A549 (cell line): ENCODE data around the gene SCTR. TPM values are rescaled to one million over a fixed set of nuclear protein-coding genes. Genes with fewer than 3 reads are reported as not detected.
A peak's percentile ranks its signal among the peaks of the same experiment; 100 is the strongest.

Experiments
- ATAC-seq, 2 experiments: fragments of 200-7000 bp in 1 of 2; fragments of >200 bp in 1 of 2; cut with Nextera tagmentation in 1 of 2; cut with Tn5 transposase in 1 of 2; 3 replicates each; pipeline versions ENCODE4 v1.8.0 to v1.9.1; 2018 to 2020; ENCODE audit warnings: mild to moderate bottlenecking in 1 of 2, moderate library complexity in 1 of 2
- CTCF ChIA-PET: fragments of 300-600 bp; sonication (Branson Sonifier 250); formaldehyde crosslinking; extraction: SDS; loops from one replicate; lab custom pipeline; 2021; ENCODE audit warnings: antibody characterized with exemption, inconsistent platforms; lab: Yijun Ruan, JAX
- POLR2A ChIA-PET: fragments of 350-600 bp; formaldehyde crosslinking; extraction: SDS; loops from one replicate; lab custom pipeline; 2021; ENCODE audit warnings: antibody characterized with exemption, inconsistent platforms; lab: Yijun Ruan, JAX
- DNase-seq, 2 experiments: peaks; one replicate each; pipeline versions ENCODE4 v3.0.0 to v3.0.0-alpha.2; 2011 to 2016; ENCODE audit warnings: low read depth in 1 of 2, low spot score in 1 of 2
- FAIRE-seq: peaks from 2 replicates; lab custom pipeline; 2011; peaks lifted over from hg19 to GRCh38; lab: Jason Lieb, UNC
- H3K27ac ChIP-seq, 2 experiments: fragments of >200 bp; sonication (Bioruptor Twin); formaldehyde crosslinking; 3 replicates each; pipeline ENCODE4 v1.5.1; 2016 to 2017
- H3K4me1 ChIP-seq: fragments of >200 bp; sonication (Bioruptor Twin); formaldehyde crosslinking; 3 replicates; pipeline ENCODE4 v1.6.1; 2016
- H3K4me2 ChIP-seq: fragments of >200 bp; sonication (Bioruptor Twin); formaldehyde crosslinking; 3 replicates; pipeline ENCODE4 v1.6.1; 2016
- H3K4me3 ChIP-seq: fragments of >200 bp; sonication (Bioruptor Twin); formaldehyde crosslinking; 3 replicates; pipeline ENCODE4 v1.5.1; 2016
- H3K9me3 ChIP-seq: fragments of >200 bp; sonication (Bioruptor Twin); formaldehyde crosslinking; 3 replicates; pipeline ENCODE4 v1.6.1; 2016
- ATOH8 ChIP-seq: fragments of 250-450 bp; sonication (Bioruptor Pico); IDR thresholded peaks from 2 replicates; pipeline ENCODE4 v1.5.0; 2020; ENCODE audit warnings: low read depth, mild to moderate bottlenecking, moderate library complexity
- BHLHE40 ChIP-seq: IDR thresholded peaks from 2 replicates; pipeline ENCODE4 v1.6.1; 2012; ENCODE audit warnings: low read depth, low read length, inconsistent platforms
- CEBPB ChIP-seq, 2 experiments: fragments of >200 bp in 1 of 2; sonication (Bioruptor Twin) in 1 of 2; formaldehyde crosslinking in 1 of 2; IDR thresholded peaks; 2 replicates each; pipeline ENCODE4 v1.6.1; 2012 to 2016
- CHD4 ChIP-seq: fragments of 200-600 bp; sonication (generic); IDR thresholded peaks from 2 replicates; pipeline ENCODE4 v1.6.1; 2016; ENCODE audit warnings: antibody characterized with exemption, mild to moderate bottlenecking, borderline replicate concordance
- EHMT2 ChIP-seq: fragments of 200-600 bp; sonication (generic); IDR thresholded peaks from 2 replicates; pipeline ENCODE4 v1.6.1; 2016; ENCODE audit warnings: antibody characterized with exemption, low read depth, mild to moderate bottlenecking, moderate library complexity
- FOSL2 ChIP-seq, 2 experiments: fragments of 450-650 bp in 1 of 2; fragments of >200 bp in 1 of 2; sonication (Bioruptor Twin) in 1 of 2; formaldehyde crosslinking; IDR thresholded peaks; 2 replicates each; pipeline versions ENCODE4 v1.5.0 to v1.6.1; 2016 to 2020; ENCODE audit warnings: mild to moderate bottlenecking in 1 of 2, moderate library complexity in 1 of 2
- HMGXB4 ChIP-seq: fragments of 250-450 bp; sonication (Bioruptor Pico); IDR thresholded peaks from 2 replicates; pipeline ENCODE4 v1.5.0; 2021; ENCODE audit warnings: mild to moderate bottlenecking, moderate library complexity, borderline replicate concordance
- HOXB13 ChIP-seq: fragments of 250-450 bp; sonication (Bioruptor Pico); IDR thresholded peaks from 2 replicates; pipeline ENCODE4 v1.5.0; 2020; ENCODE audit warnings: low read depth, mild to moderate bottlenecking, moderate library complexity
- MAFK ChIP-seq: fragments of 450-650 bp; IDR thresholded peaks from 2 replicates; pipeline ENCODE4 v1.6.1; 2014; ENCODE audit not compliant: partially characterized antibody
- MYC ChIP-seq: IDR thresholded peaks from 2 replicates; pipeline ENCODE4 v1.6.1; 2012; ENCODE audit warnings: mild to moderate bottlenecking, inconsistent platforms, low read length, improper control_type of control experiment, borderline replicate concordance
- RNF2 ChIP-seq: fragments of 200-600 bp; sonication (generic); IDR thresholded peaks from 2 replicates; pipeline ENCODE4 v1.6.1; 2016; ENCODE audit warnings: low read depth, mild to moderate bottlenecking, antibody characterized with exemption, moderate library complexity, borderline replicate concordance
- SMC3 ChIP-seq: fragments of >200 bp; sonication (Bioruptor Twin); formaldehyde crosslinking; IDR thresholded peaks from 3 replicates; pipeline ENCODE4 v1.6.1; 2018; ENCODE audit warnings: inconsistent platforms
- TP53 ChIP-seq: fragments of 250-450 bp; sonication (Bioruptor Pico); IDR thresholded peaks from 2 replicates; pipeline ENCODE4 v1.5.0; 2021; ENCODE audit warnings: mild to moderate bottlenecking, moderate library complexity
- ZC3H11A ChIP-seq: fragments of 450-650 bp; IDR thresholded peaks from 2 replicates; pipeline ENCODE4 v1.6.1; 2014; ENCODE audit warnings: antibody characterized with exemption, mild to moderate bottlenecking
- WGBS: methylation state at CpG from one replicate; pipeline ENCODE4 v1.1.6; 2017; ENCODE audit errors: missing lambda C conversion rate; 5-methylcytosine and 5-hydroxymethylcytosine counted together
- polyA plus RNA-seq, 4 experiments: library from polyadenylated mRNA; depleted of rRNA in 3 of 4; stranded (reverse); fragments of >200 nt; fragmentation: RNase III in 1 of 4; extraction: RNeasy Plus Mini Kit Qiagen cat#74134 plus additional on column Dnase treatment in 1 of 4; gene quantifications; 2 replicates in 3 of 4; 3 replicates in 1 of 4; pipeline ENCODE4 v1.2.3, GENCODE V29; 2011 to 2017
- TF ChIP-seq, protein P1 (sequence below): fragments of >200 bp; sonication (Bioruptor Twin); formaldehyde crosslinking; IDR thresholded peaks from 2 replicates; pipeline ENCODE4 v1.6.1; 2016
- TF ChIP-seq, protein P2 (sequence below): IDR thresholded peaks from 2 replicates; pipeline ENCODE4 v1.6.1; 2012; ENCODE audit warnings: low read depth, borderline replicate concordance
- TF ChIP-seq, protein P3 (sequence below): fragments of >200 bp; sonication (Bioruptor Twin); formaldehyde crosslinking; IDR thresholded peaks from 3 replicates; pipeline ENCODE4 v1.6.1; 2016

SCTR gene
- polyA plus RNA-seq, 2 of the 4 experiments (the other 2 are of a cell fraction) = not detected

DNA sequence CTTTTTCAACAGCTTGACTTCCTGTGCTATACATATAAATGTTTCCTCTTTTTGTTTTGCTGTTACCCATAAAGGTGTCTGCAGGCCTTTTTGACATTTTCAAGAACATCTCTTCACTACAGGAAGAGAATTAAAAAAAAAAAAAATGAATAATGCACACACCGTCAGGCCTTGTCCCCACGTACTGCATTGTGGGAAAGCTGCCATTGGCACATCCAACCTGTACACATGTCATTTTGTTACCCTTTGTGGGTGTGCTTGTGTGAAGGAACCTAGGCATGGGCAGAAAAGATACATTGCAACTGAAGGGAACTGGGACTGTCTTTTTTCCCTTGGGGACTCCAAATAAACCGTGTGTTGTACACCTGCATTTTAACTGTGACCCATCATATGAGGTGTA, 109.4 kb downstream of the SCTR start:
- ChIA-PET POLR2A (no interaction called here), CTCF (interaction anchor here (1.2 to 3.4 kb wide), 2 partner anchors 27 to 62 kb away, joined by 3 to 20 read pairs; no protein-coding TSS in a partner anchor)
- no peak for DNase-seq
- Histone ChIP-seq H3K4me3 (no peak overlapping the region), H3K4me2 (no peak overlapping the region), H3K4me1 (peaks cover 12% of the 10 kb centered on the region; the same call in 2 of the 3 replicates)
- no peak for ATAC-seq
- 68% methylated on average over 3 of the region's 3 CpGs for WGBS
- no peak for TF ChIP-seq BHLHE40
- no peak for TF ChIP-seq CEBPB (IDR thresholded peaks at IDR 0.05)
- TF ChIP-seq, protein P1, sequence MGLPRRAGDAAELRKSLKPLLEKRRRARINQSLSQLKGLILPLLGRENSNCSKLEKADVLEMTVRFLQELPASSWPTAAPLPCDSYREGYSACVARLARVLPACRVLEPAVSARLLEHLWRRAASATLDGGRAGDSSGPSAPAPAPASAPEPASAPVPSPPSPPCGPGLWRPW = no peak
- no peak for TF ChIP-seq TP53
- TF ChIP-seq, protein P2, sequence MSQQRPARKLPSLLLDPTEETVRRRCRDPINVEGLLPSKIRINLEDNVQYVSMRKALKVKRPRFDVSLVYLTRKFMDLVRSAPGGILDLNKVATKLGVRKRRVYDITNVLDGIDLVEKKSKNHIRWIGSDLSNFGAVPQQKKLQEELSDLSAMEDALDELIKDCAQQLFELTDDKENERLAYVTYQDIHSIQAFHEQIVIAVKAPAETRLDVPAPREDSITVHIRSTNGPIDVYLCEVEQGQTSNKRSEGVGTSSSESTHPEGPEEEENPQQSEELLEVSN = no peak
- TF ChIP-seq, protein P3, sequence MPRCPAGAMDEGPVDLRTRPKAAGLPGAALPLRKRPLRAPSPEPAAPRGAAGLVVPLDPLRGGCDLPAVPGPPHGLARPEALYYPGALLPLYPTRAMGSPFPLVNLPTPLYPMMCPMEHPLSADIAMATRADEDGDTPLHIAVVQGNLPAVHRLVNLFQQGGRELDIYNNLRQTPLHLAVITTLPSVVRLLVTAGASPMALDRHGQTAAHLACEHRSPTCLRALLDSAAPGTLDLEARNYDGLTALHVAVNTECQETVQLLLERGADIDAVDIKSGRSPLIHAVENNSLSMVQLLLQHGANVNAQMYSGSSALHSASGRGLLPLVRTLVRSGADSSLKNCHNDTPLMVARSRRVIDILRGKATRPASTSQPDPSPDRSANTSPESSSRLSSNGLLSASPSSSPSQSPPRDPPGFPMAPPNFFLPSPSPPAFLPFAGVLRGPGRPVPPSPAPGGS = no peak
- TF ChIP-seq EHMT2 = no peak
- TF ChIP-seq ZC3H11A = no peak
- TF ChIP-seq RNF2 = no peak
- TF ChIP-seq FOSL2 (IDR thresholded peaks at IDR 0.05) = no peak
- TF ChIP-seq FOSL2 (CRISPR knock-in tag; IDR thresholded peaks at IDR 0.05) = no peak
- no peak for TF ChIP-seq ATOH8 (CRISPR knock-in tag)
- no peak for TF ChIP-seq CHD4
- TF ChIP-seq, all 56 proteins: peak for 0
- Histone ChIP-seq H3K9me3 (no peaks in the 10 kb centered on the region; the same call in 2 of the 3 replicates), H3K27ac (no peak overlapping the region)
- FAIRE-seq = no peak

- Histone ChIP-seq H3K4me3 (no peak overlapping the region), H3K27ac (no peak overlapping the region), H3K9me3 (no peaks in the 10 kb centered on the region; the same call in 2 of the 3 replicates), H3K4me2 (no peak overlapping the region)
- CTCF ChIA-PET = interaction anchor here (1.3 to 16.0 kb wide), 4 partner anchors 10 to 76 kb away, joined by 3 to 255 read pairs (median 12); no protein-coding TSS in a partner anchor
- DNase-seq (no peak), ATAC-seq (no peak), FAIRE-seq (no peak)
- TF ChIP-seq MYC = no peak
- no peak for TF ChIP-seq ATOH8 (CRISPR knock-in tag)
- TF ChIP-seq SMC3 = no peak
- TF ChIP-seq, all 56 proteins: peak for 0
- POLR2A ChIA-PET = no interaction called here
- no peaks in the 10 kb centered on the region for H3K4me1 ChIP-seq
- 45% methylated on average over 4 of the region's 4 CpGs for WGBS
These were observed 114.8 kb downstream of the SCTR start for GRCh38 chr2:119409506-119409905.

DNA sequence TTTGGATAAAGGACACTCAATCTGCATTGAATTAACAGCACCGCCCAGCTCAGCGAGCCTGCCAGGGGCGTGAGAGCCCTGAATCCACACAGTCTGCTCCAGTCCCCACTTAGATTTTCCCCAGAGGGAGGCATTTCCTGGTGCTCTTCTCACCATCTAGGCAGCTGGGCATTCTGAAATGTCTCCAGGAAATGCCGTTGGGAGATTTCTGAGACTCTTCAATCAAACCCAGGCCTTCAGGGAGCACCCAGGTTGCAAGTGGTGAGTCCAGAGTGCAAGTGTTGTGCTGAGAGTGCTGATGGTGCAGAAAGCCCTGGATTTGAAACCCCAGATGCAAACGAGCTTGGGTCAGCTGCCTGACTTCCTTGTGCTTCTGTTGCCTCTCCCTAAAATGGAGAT, 116.1 kb downstream of the SCTR start:
- 56% methylated on average over 5 of the region's 5 CpGs for WGBS
- POLR2A ChIA-PET = no interaction called here

More for the DNA sequence above, 116.1 kb downstream of the SCTR start:
- no peaks in the 10 kb centered on the region for H3K4me1 ChIP-seq
- TF ChIP-seq, protein P3 = no peak
- TF ChIP-seq MAFK (peak; percentile 49), ATOH8 (CRISPR knock-in tag) (no peak), HOXB13 (no peak), HMGXB4 (CRISPR knock-in tag) (no peak), RNF2 (no peak)
- H3K9me3 ChIP-seq = no peaks in the 10 kb centered on the region; the same call in 2 of the 3 replicates
- H3K4me3 ChIP-seq = no peak overlapping the region
- H3K4me2 ChIP-seq = no peak overlapping the region
- no peak for DNase-seq
- CTCF ChIA-PET = interaction anchor here (0.6 to 16.0 kb wide), 17 partner anchors 8 to 761 kb away, joined by 3 to 255 read pairs (median 5); partner anchors contain the start of gene DBI
- no peak for FAIRE-seq
- no peak overlapping the region for H3K27ac ChIP-seq
- peak in 1 of 2 experiments; percentile 54; a peak in 3 of 6 replicates for ATAC-seq
